ENCODE results near the gene KATNB1.

Gene KATNB1

GRCh38 chr16:57762365-57763040 lies 26.9 kb downstream of the KATNB1 start:
- Histone ChIP-seq H3K27me3 (ENCODE audit: control insufficient read depth in 2 of 2, insufficient read depth in 2 of 2, low read length in 2 of 2) (no peaks in the 10 kb centered on the region), H3K9ac (ENCODE audit: low read depth in 1 of 2, low read length in 2 of 2) (no peak overlapping the region), H3K9me3 (ENCODE audit: control insufficient read depth in 2 of 2, low read length in 2 of 2) (no peaks in the 10 kb centered on the region), H3K36me3 (ENCODE audit: control insufficient read depth in 2 of 2, insufficient read depth in 2 of 2, low read length in 2 of 2) (peaks cover 0 to 2% of the 10 kb centered on the region in 2 donors), H3K4me1 (ENCODE audit: control insufficient read depth in 2 of 2, insufficient read depth in 2 of 2, low read length in 2 of 2) (no peaks in the 10 kb centered on the region), H3K4me3 (ENCODE audit: low read length in 2 of 2) (no peak overlapping the region), H3K27ac (ENCODE audit: low read depth in 2 of 2, low read length in 2 of 2) (no peak overlapping the region)

GRCh38 chr16:57763285-57764005 lies 27.9 kb downstream of the KATNB1 start:
- Histone ChIP-seq H3K36me3 (ENCODE audit: control insufficient read depth in 2 of 2, insufficient read depth in 2 of 2, low read length in 2 of 2) (peaks cover 0 to 2% of the 10 kb centered on the region in 2 donors), H3K27me3 (ENCODE audit: control insufficient read depth in 2 of 2, insufficient read depth in 2 of 2, low read length in 2 of 2) (no peaks in the 10 kb centered on the region), H3K9me3 (ENCODE audit: control insufficient read depth in 2 of 2, low read length in 2 of 2) (no peaks in the 10 kb centered on the region), H3K9ac (ENCODE audit: low read depth in 1 of 2, low read length in 2 of 2) (no peak overlapping the region), H3K4me3 (ENCODE audit: low read length in 2 of 2) (no peak overlapping the region), H3K4me1 (ENCODE audit: control insufficient read depth in 2 of 2, insufficient read depth in 2 of 2, low read length in 2 of 2) (no peaks in the 10 kb centered on the region), H3K27ac (ENCODE audit: low read depth in 2 of 2, low read length in 2 of 2) (no peak overlapping the region)

GRCh38 chr16:57764006-57764340 lies 28.4 kb downstream of the KATNB1 start:
- H3K4me3 ChIP-seq (ENCODE audit: low read length in 2 of 2) = no peak overlapping the region
- H3K9me3 ChIP-seq (ENCODE audit: control insufficient read depth in 2 of 2, low read length in 2 of 2) = no peaks in the 10 kb centered on the region
- no peak overlapping the region for H3K27ac ChIP-seq (ENCODE audit: low read depth in 2 of 2, low read length in 2 of 2)
- H3K36me3 ChIP-seq (ENCODE audit: control insufficient read depth in 2 of 2, insufficient read depth in 2 of 2, low read length in 2 of 2) = peaks cover 0 to 2% of the 10 kb centered on the region in 2 donors
- no peaks in the 10 kb centered on the region for H3K4me1 ChIP-seq (ENCODE audit: control insufficient read depth in 2 of 2, insufficient read depth in 2 of 2, low read length in 2 of 2)
- H3K9ac ChIP-seq (ENCODE audit: low read depth in 1 of 2, low read length in 2 of 2) = no peak overlapping the region
- no peaks in the 10 kb centered on the region for H3K27me3 ChIP-seq (ENCODE audit: control insufficient read depth in 2 of 2, insufficient read depth in 2 of 2, low read length in 2 of 2)

- no peaks in the 10 kb centered on the region for H3K9me3 ChIP-seq (ENCODE audit: control insufficient read depth in 2 of 2, low read length in 2 of 2)
- no peaks in the 10 kb centered on the region for H3K4me1 ChIP-seq (ENCODE audit: control insufficient read depth in 2 of 2, insufficient read depth in 2 of 2, low read length in 2 of 2)
- no peak overlapping the region for H3K27ac ChIP-seq (ENCODE audit: low read depth in 2 of 2, low read length in 2 of 2)
- peaks cover 0 to 2% of the 10 kb centered on the region in 2 donors for H3K36me3 ChIP-seq (ENCODE audit: control insufficient read depth in 2 of 2, insufficient read depth in 2 of 2, low read length in 2 of 2)
- H3K9ac ChIP-seq (ENCODE audit: low read depth in 1 of 2, low read length in 2 of 2) = no peak overlapping the region
- H3K4me3 ChIP-seq (ENCODE audit: low read length in 2 of 2) = no peak overlapping the region
- H3K27me3 ChIP-seq (ENCODE audit: control insufficient read depth in 2 of 2, insufficient read depth in 2 of 2, low read length in 2 of 2) = no peaks in the 10 kb centered on the region
These were observed 29.0 kb downstream of the KATNB1 start for GRCh38 chr16:57764341-57765159.

GRCh38 chr16:57765160-57765728 lies 29.7 kb downstream of the KATNB1 start:
- no peaks in the 10 kb centered on the region for H3K4me1 ChIP-seq (ENCODE audit: control insufficient read depth in 2 of 2, insufficient read depth in 2 of 2, low read length in 2 of 2)
- H3K4me3 ChIP-seq (ENCODE audit: low read length in 2 of 2) = no peak overlapping the region
- H3K9me3 ChIP-seq (ENCODE audit: control insufficient read depth in 2 of 2, low read length in 2 of 2) = no peaks in the 10 kb centered on the region
- H3K36me3 ChIP-seq (ENCODE audit: control insufficient read depth in 2 of 2, insufficient read depth in 2 of 2, low read length in 2 of 2) = peaks cover 0 to 6% of the 10 kb centered on the region in 2 donors
- H3K27ac ChIP-seq (ENCODE audit: low read depth in 2 of 2, low read length in 2 of 2) = no peak overlapping the region
- no peaks in the 10 kb centered on the region for H3K27me3 ChIP-seq (ENCODE audit: control insufficient read depth in 2 of 2, insufficient read depth in 2 of 2, low read length in 2 of 2)
- H3K9ac ChIP-seq (ENCODE audit: low read depth in 1 of 2, low read length in 2 of 2) = no peak overlapping the region

- Histone ChIP-seq H3K9ac (ENCODE audit: low read depth in 1 of 2, low read length in 2 of 2) (no peak overlapping the region), H3K36me3 (ENCODE audit: control insufficient read depth in 2 of 2, insufficient read depth in 2 of 2, low read length in 2 of 2) (peaks cover 0 to 6% of the 10 kb centered on the region in 2 donors), H3K27me3 (ENCODE audit: control insufficient read depth in 2 of 2, insufficient read depth in 2 of 2, low read length in 2 of 2) (no peaks in the 10 kb centered on the region), H3K9me3 (ENCODE audit: control insufficient read depth in 2 of 2, low read length in 2 of 2) (no peaks in the 10 kb centered on the region), H3K4me3 (ENCODE audit: low read length in 2 of 2) (no peak overlapping the region), H3K27ac (ENCODE audit: low read depth in 2 of 2, low read length in 2 of 2) (no peak overlapping the region), H3K4me1 (ENCODE audit: control insufficient read depth in 2 of 2, insufficient read depth in 2 of 2, low read length in 2 of 2) (no peaks in the 10 kb centered on the region)
These were observed 31.3 kb downstream of the KATNB1 start for GRCh38 chr16:57766714-57767348.

- Histone ChIP-seq H3K9ac (ENCODE audit: low read depth in 1 of 2, low read length in 2 of 2) (no peak overlapping the region), H3K27me3 (ENCODE audit: control insufficient read depth in 2 of 2, insufficient read depth in 2 of 2, low read length in 2 of 2) (no peaks in the 10 kb centered on the region), H3K9me3 (ENCODE audit: control insufficient read depth in 2 of 2, low read length in 2 of 2) (no peaks in the 10 kb centered on the region), H3K4me1 (ENCODE audit: control insufficient read depth in 2 of 2, insufficient read depth in 2 of 2, low read length in 2 of 2) (no peaks in the 10 kb centered on the region), H3K27ac (ENCODE audit: low read depth in 2 of 2, low read length in 2 of 2) (no peak overlapping the region), H3K4me3 (ENCODE audit: low read length in 2 of 2) (no peak overlapping the region), H3K36me3 (ENCODE audit: control insufficient read depth in 2 of 2, insufficient read depth in 2 of 2, low read length in 2 of 2) (peaks cover 0 to 6% of the 10 kb centered on the region in 2 donors)
These were observed 34.1 kb downstream of the KATNB1 start for GRCh38 chr16:57769541-57770145.

GRCh38 chr16:57770361-57770760 lies 34.8 kb downstream of the KATNB1 start:
- no peaks in the 10 kb centered on the region for H3K4me1 ChIP-seq (ENCODE audit: control insufficient read depth in 2 of 2, insufficient read depth in 2 of 2, low read length in 2 of 2)
- H3K36me3 ChIP-seq (ENCODE audit: control insufficient read depth in 2 of 2, insufficient read depth in 2 of 2, low read length in 2 of 2) = peaks cover 0 to 6% of the 10 kb centered on the region in 2 donors
- H3K9me3 ChIP-seq (ENCODE audit: control insufficient read depth in 2 of 2, low read length in 2 of 2) = no peaks in the 10 kb centered on the region
- H3K4me3 ChIP-seq (ENCODE audit: low read length in 2 of 2) = no peak overlapping the region
- H3K27ac ChIP-seq (ENCODE audit: low read depth in 2 of 2, low read length in 2 of 2) = no peak overlapping the region
- H3K27me3 ChIP-seq (ENCODE audit: control insufficient read depth in 2 of 2, insufficient read depth in 2 of 2, low read length in 2 of 2) = no peaks in the 10 kb centered on the region
- H3K9ac ChIP-seq (ENCODE audit: low read depth in 1 of 2, low read length in 2 of 2) = no peak overlapping the region

- no peaks in the 10 kb centered on the region for H3K9me3 ChIP-seq (ENCODE audit: control insufficient read depth in 2 of 2, low read length in 2 of 2)
- no peak overlapping the region for H3K4me3 ChIP-seq (ENCODE audit: low read length in 2 of 2)
- H3K27me3 ChIP-seq (ENCODE audit: control insufficient read depth in 2 of 2, insufficient read depth in 2 of 2, low read length in 2 of 2) = no peaks in the 10 kb centered on the region
- H3K27ac ChIP-seq (ENCODE audit: low read depth in 2 of 2, low read length in 2 of 2) = no peak overlapping the region
- H3K36me3 ChIP-seq (ENCODE audit: control insufficient read depth in 2 of 2, insufficient read depth in 2 of 2, low read length in 2 of 2) = peaks cover 0 to 6% of the 10 kb centered on the region in 2 donors
- H3K4me1 ChIP-seq (ENCODE audit: control insufficient read depth in 2 of 2, insufficient read depth in 2 of 2, low read length in 2 of 2) = no peaks in the 10 kb centered on the region
- H3K9ac ChIP-seq (ENCODE audit: low read depth in 1 of 2, low read length in 2 of 2) = no peak overlapping the region
These were observed 35.7 kb downstream of the KATNB1 start for GRCh38 chr16:57771141-57771785.

Measured in mucosa of rectum (tissue), 2 donors.